ENCODE results near the gene COL2A1.

The COL2A1 gene

GRCh38 chr12:48004053-48004941 lies at the start of gene COL2A1:
Gene COL2A1 (minus strand): TSS chr12:48004476. CDS start chr12:48004321, 155 bp downstream.
- no peak for DNase-seq (ENCODE audit: low read depth in 2 of 2, low spot score in 1 of 2)

GRCh38 chr12:48053883-48054282 lies 49.6 kb upstream of the COL2A1 start:
- DNase-seq (ENCODE audit: low read depth in 2 of 2, low spot score in 1 of 2), result no peak

- DNase-seq (ENCODE audit: low read depth in 2 of 2, low spot score in 1 of 2), result no peak
Measured at GRCh38 chr12:48053122-48053521, 48.8 kb upstream of the COL2A1 start.

GRCh38 chr12:48051681-48052080 lies 47.4 kb upstream of the COL2A1 start:
- DNase-seq (ENCODE audit: low read depth in 2 of 2, low spot score in 1 of 2), result no peak

- DNase-seq (ENCODE audit: low read depth in 2 of 2, low spot score in 1 of 2), result no peak
Measured at GRCh38 chr12:48050174-48050573, 45.9 kb upstream of the COL2A1 start.

- no peak for DNase-seq (ENCODE audit: low read depth in 2 of 2, low spot score in 1 of 2)
Measured at GRCh38 chr12:48045965-48046518, 41.8 kb upstream of the COL2A1 start.

GRCh38 chr12:48045061-48045846 lies 41.0 kb upstream of the COL2A1 start:
- no peak for DNase-seq (ENCODE audit: low read depth in 2 of 2, low spot score in 1 of 2)

GRCh38 chr12:48044396-48044795 lies 40.1 kb upstream of the COL2A1 start:
- no peak for DNase-seq (ENCODE audit: low read depth in 2 of 2, low spot score in 1 of 2)

- DNase-seq (ENCODE audit: low read depth in 2 of 2, low spot score in 1 of 2), result no peak
Measured at GRCh38 chr12:48043771-48044170, 39.5 kb upstream of the COL2A1 start.

- DNase-seq (ENCODE audit: low read depth in 2 of 2, low spot score in 1 of 2), result no peak
Measured at GRCh38 chr12:48041591-48042423, 37.5 kb upstream of the COL2A1 start.

GRCh38 chr12:48040354-48040753 lies 36.1 kb upstream of the COL2A1 start:
- no peak for DNase-seq (ENCODE audit: low read depth in 2 of 2, low spot score in 1 of 2)

- DNase-seq (ENCODE audit: low read depth in 2 of 2, low spot score in 1 of 2), result no peak
Measured at GRCh38 chr12:48039151-48039550, 34.9 kb upstream of the COL2A1 start.

- no peak for DNase-seq (ENCODE audit: low read depth in 2 of 2, low spot score in 1 of 2)
Measured at GRCh38 chr12:48038085-48038484, 33.8 kb upstream of the COL2A1 start.

GRCh38 chr12:48037267-48037915 lies 33.1 kb upstream of the COL2A1 start:
- no peak for DNase-seq (ENCODE audit: low read depth in 2 of 2, low spot score in 1 of 2)

GRCh38 chr12:48036818-48037217 lies 32.5 kb upstream of the COL2A1 start:
- no peak for DNase-seq (ENCODE audit: low read depth in 2 of 2, low spot score in 1 of 2)

- DNase-seq (ENCODE audit: low read depth in 2 of 2, low spot score in 1 of 2), result no peak
Measured at GRCh38 chr12:48034835-48035805, 30.8 kb upstream of the COL2A1 start.

- no peak for DNase-seq (ENCODE audit: low read depth in 2 of 2, low spot score in 1 of 2)
Measured at GRCh38 chr12:48033451-48033850, 29.2 kb upstream of the COL2A1 start.

GRCh38 chr12:48032597-48032996 lies 28.3 kb upstream of the COL2A1 start:
- DNase-seq (ENCODE audit: low read depth in 2 of 2, low spot score in 1 of 2), result no peak
